SK-N-SH treated with all-trans-retinoic acid at 6 μM for 48 hours (cell line): Measurements from ENCODE around the gene APMAP.

Experiments used
- ATAC-seq: fragments of 200-7000 bp; cut with Tn5 transposase; 3 replicates; pipeline ENCODE4 v1.9.1; 2020; ENCODE audit warnings: mild to moderate bottlenecking, moderate library complexity
- ARNTL ChIP-seq: fragments of 450-650 bp; formaldehyde crosslinking; IDR thresholded peaks from 2 replicates; pipeline ENCODE4 v1.5.0; 2020; ENCODE audit warnings: low read depth, mild to moderate bottlenecking, moderate library complexity, borderline replicate concordance
- BACH2 ChIP-seq: fragments of 250-450 bp; sonication (Bioruptor Pico); IDR thresholded peaks from 2 replicates; pipeline ENCODE4 v1.9.0; 2021; ENCODE audit warnings: mild to moderate bottlenecking, borderline replicate concordance
- CREB5 ChIP-seq: fragments of 250-450 bp; sonication (Bioruptor Pico); IDR thresholded peaks from 2 replicates; pipeline ENCODE4 v1.5.1; 2020; ENCODE audit warnings: low read depth, mild to moderate bottlenecking, moderate library complexity
- GLIS3 ChIP-seq: fragments of 250-450 bp; sonication (Bioruptor Pico); IDR thresholded peaks from 2 replicates; pipeline ENCODE4 v1.5.0; 2020; ENCODE audit warnings: mild to moderate bottlenecking, moderate library complexity
- ISL1 ChIP-seq: fragments of 250-450 bp; sonication (Bioruptor Pico); IDR thresholded peaks from 2 replicates; pipeline ENCODE4 v2.1.2; 2022; ENCODE audit warnings: mild to moderate bottlenecking, moderate library complexity
- OSR1 ChIP-seq: fragments of 250-450 bp; sonication (Bioruptor Pico); IDR thresholded peaks from 2 replicates; pipeline ENCODE4 v1.8.0; 2022; ENCODE audit warnings: moderate library complexity, mild to moderate bottlenecking, inconsistent platforms
- PATZ1 ChIP-seq: fragments of 250-450 bp; sonication (Bioruptor Pico); IDR thresholded peaks from 2 replicates; pipeline ENCODE4 v1.8.0; 2020; ENCODE audit warnings: mild to moderate bottlenecking, moderate library complexity, borderline replicate concordance
- PPARA ChIP-seq: fragments of 250-450 bp; sonication (Bioruptor Pico); IDR thresholded peaks from 2 replicates; pipeline ENCODE4 v1.5.0; 2020; ENCODE audit warnings: mild to moderate bottlenecking, borderline replicate concordance
- RARB ChIP-seq: fragments of 250-450 bp; sonication (Bioruptor Pico); IDR thresholded peaks from 2 replicates; pipeline ENCODE4 v1.8.0; 2021; ENCODE audit warnings: mild to moderate bottlenecking, moderate library complexity
- SNAI2 ChIP-seq: fragments of 250-450 bp; sonication (Bioruptor Pico); IDR thresholded peaks from 2 replicates; pipeline ENCODE4 v1.5.0; 2020; ENCODE audit warnings: mild to moderate bottlenecking, moderate library complexity
- TCF4 ChIP-seq: fragments of 250-450 bp; sonication (Bioruptor Pico); IDR thresholded peaks from 2 replicates; pipeline ENCODE4 v1.8.0; 2021; ENCODE audit warnings: mild to moderate bottlenecking, moderate library complexity, borderline replicate concordance
- TOX ChIP-seq: fragments of 250-450 bp; sonication (Bioruptor Pico); IDR thresholded peaks from 2 replicates; pipeline ENCODE4 v1.8.0; 2021; ENCODE audit warnings: mild to moderate bottlenecking, moderate library complexity, borderline replicate concordance
- ZC3H10 ChIP-seq: fragments of 250-450 bp; sonication (Bioruptor Pico); IDR thresholded peaks from 2 replicates; pipeline ENCODE4 v1.5.1; 2021; ENCODE audit warnings: mild to moderate bottlenecking, moderate library complexity
- ZFP3 ChIP-seq: fragments of 250-450 bp; sonication (Bioruptor Pico); IDR thresholded peaks from 2 replicates; pipeline ENCODE4 v1.5.0; 2020; ENCODE audit warnings: mild to moderate bottlenecking, moderate library complexity
- ZFP30 ChIP-seq: fragments of 450-650 bp; formaldehyde crosslinking; IDR thresholded peaks from 2 replicates; pipeline ENCODE4 v1.5.0; 2022; ENCODE audit warnings: mild to moderate bottlenecking, moderate library complexity
- ZNF565 ChIP-seq: fragments of 450-650 bp; formaldehyde crosslinking; conservative IDR thresholded peaks from 2 replicates; pipeline ENCODE4 v1.5.0; 2020; ENCODE audit warnings: low read depth, mild to moderate bottlenecking, moderate library complexity
- ZNF70 ChIP-seq: fragments of 450-650 bp; formaldehyde crosslinking; IDR thresholded peaks from 2 replicates; pipeline ENCODE4 v1.5.0; 2020; ENCODE audit warnings: mild to moderate bottlenecking, moderate library complexity
- ZNF8 ChIP-seq: fragments of 450-650 bp; formaldehyde crosslinking; IDR thresholded peaks from 2 replicates; pipeline ENCODE4 v1.5.0; 2020; ENCODE audit warnings: mild to moderate bottlenecking, moderate library complexity
- TF ChIP-seq, protein P1 (sequence below): fragments of 250-450 bp; sonication (Bioruptor Pico); IDR thresholded peaks from 2 replicates; pipeline ENCODE4 v1.5.1; 2021; ENCODE audit warnings: mild to moderate bottlenecking, moderate library complexity
- TF ChIP-seq, protein P2 (sequence below): fragments of 250-450 bp; sonication (Bioruptor Pico); IDR thresholded peaks from 2 replicates; pipeline ENCODE4 v1.5.0; 2020; ENCODE audit warnings: mild to moderate bottlenecking, moderate library complexity

The APMAP gene

GRCh38 chr20:24935766-24936525, 56.6 kb downstream of the APMAP start:
- ATAC-seq: no peak
- no peak for TF ChIP-seq PPARA (CRISPR knock-in tag)
- TF ChIP-seq, protein P1, sequence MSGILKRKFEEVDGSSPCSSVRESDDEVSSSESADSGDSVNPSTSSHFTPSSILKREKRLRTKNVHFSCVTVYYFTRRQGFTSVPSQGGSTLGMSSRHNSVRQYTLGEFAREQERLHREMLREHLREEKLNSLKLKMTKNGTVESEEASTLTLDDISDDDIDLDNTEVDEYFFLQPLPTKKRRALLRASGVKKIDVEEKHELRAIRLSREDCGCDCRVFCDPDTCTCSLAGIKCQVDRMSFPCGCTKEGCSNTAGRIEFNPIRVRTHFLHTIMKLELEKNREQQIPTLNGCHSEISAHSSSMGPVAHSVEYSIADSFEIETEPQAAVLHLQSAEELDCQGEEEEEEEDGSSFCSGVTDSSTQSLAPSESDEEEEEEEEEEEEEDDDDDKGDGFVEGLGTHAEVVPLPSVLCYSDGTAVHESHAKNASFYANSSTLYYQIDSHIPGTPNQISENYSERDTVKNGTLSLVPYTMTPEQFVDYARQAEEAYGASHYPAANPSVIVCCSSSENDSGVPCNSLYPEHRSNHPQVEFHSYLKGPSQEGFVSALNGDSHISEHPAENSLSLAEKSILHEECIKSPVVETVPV (CRISPR knock-in tag): no peak
- no peak for TF ChIP-seq ZNF565 (CRISPR knock-in tag)
- TF ChIP-seq RARB (CRISPR knock-in tag): no peak
- no peak for TF ChIP-seq TOX
- no peak for TF ChIP-seq TCF4 (CRISPR knock-in tag)
- TF ChIP-seq ZFP30 (CRISPR knock-in tag): no peak
- TF ChIP-seq, protein P2, sequence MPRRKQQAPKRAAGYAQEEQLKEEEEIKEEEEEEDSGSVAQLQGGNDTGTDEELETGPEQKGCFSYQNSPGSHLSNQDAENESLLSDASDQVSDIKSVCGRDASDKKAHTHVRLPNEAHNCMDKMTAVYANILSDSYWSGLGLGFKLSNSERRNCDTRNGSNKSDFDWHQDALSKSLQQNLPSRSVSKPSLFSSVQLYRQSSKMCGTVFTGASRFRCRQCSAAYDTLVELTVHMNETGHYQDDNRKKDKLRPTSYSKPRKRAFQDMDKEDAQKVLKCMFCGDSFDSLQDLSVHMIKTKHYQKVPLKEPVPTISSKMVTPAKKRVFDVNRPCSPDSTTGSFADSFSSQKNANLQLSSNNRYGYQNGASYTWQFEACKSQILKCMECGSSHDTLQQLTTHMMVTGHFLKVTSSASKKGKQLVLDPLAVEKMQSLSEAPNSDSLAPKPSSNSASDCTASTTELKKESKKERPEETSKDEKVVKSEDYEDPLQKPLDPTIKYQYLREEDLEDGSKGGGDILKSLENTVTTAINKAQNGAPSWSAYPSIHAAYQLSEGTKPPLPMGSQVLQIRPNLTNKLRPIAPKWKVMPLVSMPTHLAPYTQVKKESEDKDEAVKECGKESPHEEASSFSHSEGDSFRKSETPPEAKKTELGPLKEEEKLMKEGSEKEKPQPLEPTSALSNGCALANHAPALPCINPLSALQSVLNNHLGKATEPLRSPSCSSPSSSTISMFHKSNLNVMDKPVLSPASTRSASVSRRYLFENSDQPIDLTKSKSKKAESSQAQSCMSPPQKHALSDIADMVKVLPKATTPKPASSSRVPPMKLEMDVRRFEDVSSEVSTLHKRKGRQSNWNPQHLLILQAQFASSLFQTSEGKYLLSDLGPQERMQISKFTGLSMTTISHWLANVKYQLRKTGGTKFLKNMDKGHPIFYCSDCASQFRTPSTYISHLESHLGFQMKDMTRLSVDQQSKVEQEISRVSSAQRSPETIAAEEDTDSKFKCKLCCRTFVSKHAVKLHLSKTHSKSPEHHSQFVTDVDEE (CRISPR knock-in tag): no peak
- no peak for TF ChIP-seq ISL1 (CRISPR knock-in tag)

DNA sequence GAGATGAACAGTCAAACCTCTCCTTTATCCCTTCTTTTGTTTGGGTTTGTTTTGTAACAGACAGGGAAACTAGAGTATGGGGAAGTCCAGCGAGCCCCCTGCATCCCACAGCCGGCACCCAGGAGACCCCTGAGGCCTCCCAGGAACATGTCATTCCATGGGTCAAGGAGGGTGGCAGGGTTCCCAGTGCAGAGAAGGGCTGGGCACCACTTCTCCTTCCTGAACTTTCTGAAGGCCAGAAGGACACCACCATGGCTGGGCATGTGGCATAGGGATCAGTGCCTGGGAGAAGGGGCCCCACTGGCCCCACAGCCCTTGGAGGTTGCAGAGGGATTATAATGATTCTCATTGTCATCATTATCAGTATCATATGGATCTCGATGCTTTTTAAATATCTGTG, 57.4 kb downstream of the APMAP start:
- no peak for TF ChIP-seq SNAI2 (CRISPR knock-in tag)
- no peak for TF ChIP-seq ISL1 (CRISPR knock-in tag)
- TF ChIP-seq PPARA (CRISPR knock-in tag): no peak
- TF ChIP-seq RARB (CRISPR knock-in tag): no peak
- TF ChIP-seq BACH2: no peak
- TF ChIP-seq OSR1 (CRISPR knock-in tag): no peak
- TF ChIP-seq ZFP30 (CRISPR knock-in tag): no peak
- TF ChIP-seq GLIS3: no peak
- TF ChIP-seq, protein P2 (CRISPR knock-in tag): no peak
- no peak for TF ChIP-seq ZNF8 (CRISPR knock-in tag)
- TF ChIP-seq ZNF70 (CRISPR knock-in tag): no peak
- no peak for TF ChIP-seq ZNF565 (CRISPR knock-in tag)
- no peak for TF ChIP-seq PATZ1 (CRISPR knock-in tag)
- TF ChIP-seq TOX: no peak
- TF ChIP-seq, protein P1 (CRISPR knock-in tag): no peak
- TF ChIP-seq ZC3H10 (CRISPR knock-in tag): no peak
- no peak for TF ChIP-seq ZFP3 (CRISPR knock-in tag)
- TF ChIP-seq CREB5 (CRISPR knock-in tag): no peak
- TF ChIP-seq TCF4 (CRISPR knock-in tag): no peak
- no peak for TF ChIP-seq ARNTL (CRISPR knock-in tag)
- ATAC-seq: no peak
